ENCODE measurements around the gene IQGAP2. TPM values are rescaled to one million over a fixed set of nuclear protein-coding genes. Genes with fewer than 3 reads are reported as not detected.

Gene IQGAP2
- total RNA-seq, 1 experiment from 2014 or later, result not detected

- H3K4me1 ChIP-seq (replicated peaks; ENCODE audit: insufficient read depth), result no peaks in the 10 kb centered on the region
- H2AFZ ChIP-seq, result no peak overlapping the region
- ChIA-PET POLR2A (ENCODE audit: unreplicated experiment) (no interaction called here), CTCF (no interaction called here)
- no peak for TF ChIP-seq CTCF (conservative IDR thresholded peaks at IDR 0.05)
- no peak for TF ChIP-seq EZH2 (IDR thresholded peaks at IDR 0.05; ENCODE audit: low read depth)
- no peak overlapping the region for H3K27ac ChIP-seq
- no peaks in the 10 kb centered on the region for H3K27me3 ChIP-seq (ENCODE audit: insufficient read depth, low read depth)
- no peaks in the 10 kb centered on the region for H3K9me3 ChIP-seq (ENCODE audit: insufficient read depth, low read depth)
- no TSS peak for BruUV-seq (replicated peaks)
- H3K36me3 ChIP-seq (ENCODE audit: low read depth), result no peaks in the 10 kb centered on the region
- no peaks in the 10 kb centered on the region for H4K20me1 ChIP-seq (ENCODE audit: insufficient read depth)
- H3K9me2 ChIP-seq (ENCODE audit: insufficient read depth), result no peaks in the 10 kb centered on the region
- H3K4me3 ChIP-seq, result no peak overlapping the region
- no peaks in the 10 kb centered on the region for H3K79me2 ChIP-seq (ENCODE audit: low read depth)
- no peak overlapping the region for H3K4me2 ChIP-seq
- H3F3A ChIP-seq (ENCODE audit: insufficient read depth, low read depth), result no peaks in the 10 kb centered on the region
- no peak for DNase-seq
- intact Hi-C loops (cut with micrococcal nuclease; ENCODE audit: unreplicated experiment), result no loop called here
Observed at GRCh38 chr5:76663573-76663972, 260.5 kb downstream of the IQGAP2 start.

- Histone ChIP-seq H3K79me2 (ENCODE audit: low read depth) (no peaks in the 10 kb centered on the region), H3K9me2 (ENCODE audit: insufficient read depth) (no peaks in the 10 kb centered on the region), H3K4me3 (no peak overlapping the region), H3K4me2 (no peak overlapping the region), H3K9me3 (ENCODE audit: insufficient read depth, low read depth) (no peaks in the 10 kb centered on the region), H2AFZ (no peak overlapping the region), H4K20me1 (ENCODE audit: insufficient read depth) (no peaks in the 10 kb centered on the region), H3K27ac (no peak overlapping the region), H3K36me3 (ENCODE audit: low read depth) (no peaks in the 10 kb centered on the region), H3K4me1 (replicated peaks; ENCODE audit: insufficient read depth) (no peaks in the 10 kb centered on the region), H3K27me3 (ENCODE audit: insufficient read depth, low read depth) (no peaks in the 10 kb centered on the region), H3F3A (ENCODE audit: insufficient read depth, low read depth) (no peaks in the 10 kb centered on the region)
- ChIA-PET POLR2A (ENCODE audit: unreplicated experiment) (no interaction called here), CTCF (no interaction called here)
- intact Hi-C loops (cut with micrococcal nuclease; ENCODE audit: unreplicated experiment), result no loop called here
- TF ChIP-seq CTCF (conservative IDR thresholded peaks at IDR 0.05) (no peak), EZH2 (IDR thresholded peaks at IDR 0.05; ENCODE audit: low read depth) (no peak)
- BruUV-seq (replicated peaks), result no TSS peak
- DNase-seq, result no peak
Observed at GRCh38 chr5:76664079-76664478, 261.0 kb downstream of the IQGAP2 start.

- no peaks in the 10 kb centered on the region for H3K4me1 ChIP-seq (replicated peaks; ENCODE audit: insufficient read depth)
- no TSS peak for BruUV-seq (replicated peaks)
- H3K4me2 ChIP-seq, result no peak overlapping the region
- H3K27ac ChIP-seq, result no peak overlapping the region
- no peaks in the 10 kb centered on the region for H3F3A ChIP-seq (ENCODE audit: insufficient read depth, low read depth)
- no peak overlapping the region for H3K4me3 ChIP-seq
- H3K27me3 ChIP-seq (ENCODE audit: insufficient read depth, low read depth), result no peaks in the 10 kb centered on the region
- H3K9me2 ChIP-seq (ENCODE audit: insufficient read depth), result no peaks in the 10 kb centered on the region
- no peak for TF ChIP-seq CTCF (conservative IDR thresholded peaks at IDR 0.05)
- no peak for TF ChIP-seq EZH2 (IDR thresholded peaks at IDR 0.05; ENCODE audit: low read depth)
- intact Hi-C loops (cut with micrococcal nuclease; ENCODE audit: unreplicated experiment), result no loop called here
- ChIA-PET POLR2A (ENCODE audit: unreplicated experiment) (no interaction called here), CTCF (no interaction called here)
- no peaks in the 10 kb centered on the region for H3K79me2 ChIP-seq (ENCODE audit: low read depth)
- H2AFZ ChIP-seq, result no peak overlapping the region
- H3K36me3 ChIP-seq (ENCODE audit: low read depth), result no peaks in the 10 kb centered on the region
- H3K9me3 ChIP-seq (ENCODE audit: insufficient read depth, low read depth), result no peaks in the 10 kb centered on the region
- no peaks in the 10 kb centered on the region for H4K20me1 ChIP-seq (ENCODE audit: insufficient read depth)
- no peak for DNase-seq
Observed at GRCh38 chr5:76667495-76667894, 264.4 kb downstream of the IQGAP2 start.
